ENCODE data around the gene ARFGEF2.

DNA sequence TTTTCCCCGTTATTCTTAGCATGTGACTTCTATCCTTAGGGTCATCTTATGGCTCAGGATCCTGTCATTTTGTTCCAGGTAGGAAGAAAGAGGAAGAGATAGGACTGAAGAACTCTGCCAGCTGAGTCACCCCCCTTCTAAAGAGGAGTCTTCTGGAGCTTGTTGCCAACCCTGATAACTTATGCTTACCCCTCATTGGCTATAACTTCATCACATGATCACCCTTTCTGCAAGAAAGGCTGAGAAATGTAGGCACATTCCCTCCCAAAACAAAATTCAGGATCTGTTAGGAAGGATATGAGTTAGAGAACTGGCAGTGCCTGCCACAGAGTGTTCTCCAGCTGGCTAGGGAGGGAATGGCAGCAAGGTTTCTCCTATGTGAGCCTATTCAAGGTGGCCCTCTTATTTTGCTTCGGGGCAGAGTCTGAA is 35.6 kb downstream of the ARFGEF2 start:
- TF ChIP-seq, protein P1, sequence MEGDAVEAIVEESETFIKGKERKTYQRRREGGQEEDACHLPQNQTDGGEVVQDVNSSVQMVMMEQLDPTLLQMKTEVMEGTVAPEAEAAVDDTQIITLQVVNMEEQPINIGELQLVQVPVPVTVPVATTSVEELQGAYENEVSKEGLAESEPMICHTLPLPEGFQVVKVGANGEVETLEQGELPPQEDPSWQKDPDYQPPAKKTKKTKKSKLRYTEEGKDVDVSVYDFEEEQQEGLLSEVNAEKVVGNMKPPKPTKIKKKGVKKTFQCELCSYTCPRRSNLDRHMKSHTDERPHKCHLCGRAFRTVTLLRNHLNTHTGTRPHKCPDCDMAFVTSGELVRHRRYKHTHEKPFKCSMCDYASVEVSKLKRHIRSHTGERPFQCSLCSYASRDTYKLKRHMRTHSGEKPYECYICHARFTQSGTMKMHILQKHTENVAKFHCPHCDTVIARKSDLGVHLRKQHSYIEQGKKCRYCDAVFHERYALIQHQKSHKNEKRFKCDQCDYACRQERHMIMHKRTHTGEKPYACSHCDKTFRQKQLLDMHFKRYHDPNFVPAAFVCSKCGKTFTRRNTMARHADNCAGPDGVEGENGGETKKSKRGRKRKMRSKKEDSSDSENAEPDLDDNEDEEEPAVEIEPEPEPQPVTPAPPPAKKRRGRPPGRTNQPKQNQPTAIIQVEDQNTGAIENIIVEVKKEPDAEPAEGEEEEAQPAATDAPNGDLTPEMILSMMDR (IDR thresholded peaks at IDR 0.05), result no peak
- no peak for TF ChIP-seq POLR2AphosphoS5 (IDR thresholded peaks at IDR 0.05)
- no peak for TF ChIP-seq EP300 (IDR thresholded peaks at IDR 0.05)
- TF ChIP-seq POLR2A (IDR thresholded peaks at IDR 0.05; ENCODE audit: low read depth), result no peak

All from esophagus muscularis mucosa (tissue), 4 donors.